HS-5 (cell line): ENCODE data around the gene MAFG.

Experiments
- DNase-seq: peaks from one replicate; pipeline ENCODE4 v3.0.0-alpha.2; 2012; ENCODE audit warnings: low read depth

Gene MAFG

DNA sequence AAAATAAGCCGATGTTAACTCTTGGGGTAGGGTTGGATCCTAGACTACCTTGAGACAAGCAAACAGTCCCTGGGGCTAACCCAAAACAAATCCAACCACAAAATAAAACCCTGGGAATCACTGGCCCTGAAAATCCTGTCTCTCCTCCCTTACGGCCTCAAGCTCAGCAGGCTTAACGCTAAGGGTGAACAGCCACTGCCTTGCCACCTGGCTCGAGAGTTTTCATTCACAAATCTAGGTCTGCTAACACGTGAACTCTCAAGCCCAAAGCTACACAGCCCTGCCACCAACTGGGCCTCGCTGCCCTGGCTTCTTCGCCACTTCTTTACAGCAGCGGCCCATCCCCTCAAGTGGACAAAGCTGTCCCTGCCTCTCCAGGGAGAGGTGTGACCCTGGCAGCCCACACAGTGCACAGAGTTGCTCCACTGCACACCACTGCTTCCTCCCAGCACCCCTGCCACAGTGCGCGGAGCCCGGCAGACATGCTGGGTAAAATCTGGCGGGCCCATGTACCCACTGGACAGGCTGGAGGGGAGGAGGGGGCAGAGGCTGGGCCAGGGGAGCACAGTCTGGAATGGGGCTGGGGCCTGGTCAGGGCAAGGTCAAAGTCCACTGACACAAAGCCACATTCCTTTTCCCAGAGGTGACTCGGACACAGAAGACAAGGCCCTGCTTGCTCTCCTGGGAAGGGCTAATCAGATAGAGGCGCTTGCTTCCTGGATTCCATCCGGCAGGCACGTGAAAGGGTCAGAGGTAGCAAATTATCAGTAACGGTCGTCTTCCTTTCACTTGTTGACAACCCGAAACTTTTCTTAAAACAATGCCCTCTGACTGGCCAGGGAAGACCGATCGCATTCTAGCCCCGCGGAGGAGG, 17.3 kb downstream of the MAFG start:
- DNase-seq: no peak

DNA sequence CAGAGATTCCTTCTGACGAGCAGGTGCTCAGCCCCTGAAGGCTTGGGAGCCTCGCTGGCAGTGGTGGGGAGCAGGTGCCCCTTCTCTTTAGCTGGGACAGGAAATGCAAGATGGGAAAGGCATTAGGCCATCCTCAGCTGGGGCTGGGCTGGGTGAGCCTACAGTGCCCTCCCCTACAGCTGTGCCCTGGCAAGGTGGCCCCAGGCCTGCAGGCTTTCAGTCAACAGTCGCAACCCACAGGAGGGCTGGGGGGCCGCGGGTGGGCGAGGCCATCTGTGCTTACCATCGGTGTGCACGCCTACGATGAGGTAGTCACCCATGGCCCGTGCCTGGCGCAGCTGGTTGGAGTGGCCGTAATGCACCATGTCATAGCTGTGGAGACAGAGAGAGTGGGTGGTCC, 18.3 kb downstream of the MAFG start:
- DNase-seq: no peak

DNA sequence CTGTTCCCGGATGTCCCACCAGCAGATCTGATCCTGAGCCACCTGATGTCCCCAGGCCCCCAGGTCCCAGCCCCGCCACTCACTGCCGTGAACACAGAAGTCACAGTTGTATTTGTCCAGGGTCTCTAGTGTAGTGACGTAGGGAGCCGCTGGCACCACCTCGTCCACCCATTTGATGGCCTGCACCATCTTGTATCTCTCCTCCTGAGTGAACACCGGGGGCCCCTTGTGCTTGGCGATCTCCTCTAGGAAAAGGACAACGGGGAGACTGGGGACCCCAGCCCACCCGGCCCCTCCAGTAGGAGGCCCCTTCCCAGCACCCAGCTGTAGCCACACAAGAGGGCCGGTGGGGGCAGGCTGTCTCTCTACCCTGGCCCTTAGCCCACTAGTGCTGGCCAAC, 18.7 kb downstream of the MAFG start:
- DNase-seq: no peak

DNA sequence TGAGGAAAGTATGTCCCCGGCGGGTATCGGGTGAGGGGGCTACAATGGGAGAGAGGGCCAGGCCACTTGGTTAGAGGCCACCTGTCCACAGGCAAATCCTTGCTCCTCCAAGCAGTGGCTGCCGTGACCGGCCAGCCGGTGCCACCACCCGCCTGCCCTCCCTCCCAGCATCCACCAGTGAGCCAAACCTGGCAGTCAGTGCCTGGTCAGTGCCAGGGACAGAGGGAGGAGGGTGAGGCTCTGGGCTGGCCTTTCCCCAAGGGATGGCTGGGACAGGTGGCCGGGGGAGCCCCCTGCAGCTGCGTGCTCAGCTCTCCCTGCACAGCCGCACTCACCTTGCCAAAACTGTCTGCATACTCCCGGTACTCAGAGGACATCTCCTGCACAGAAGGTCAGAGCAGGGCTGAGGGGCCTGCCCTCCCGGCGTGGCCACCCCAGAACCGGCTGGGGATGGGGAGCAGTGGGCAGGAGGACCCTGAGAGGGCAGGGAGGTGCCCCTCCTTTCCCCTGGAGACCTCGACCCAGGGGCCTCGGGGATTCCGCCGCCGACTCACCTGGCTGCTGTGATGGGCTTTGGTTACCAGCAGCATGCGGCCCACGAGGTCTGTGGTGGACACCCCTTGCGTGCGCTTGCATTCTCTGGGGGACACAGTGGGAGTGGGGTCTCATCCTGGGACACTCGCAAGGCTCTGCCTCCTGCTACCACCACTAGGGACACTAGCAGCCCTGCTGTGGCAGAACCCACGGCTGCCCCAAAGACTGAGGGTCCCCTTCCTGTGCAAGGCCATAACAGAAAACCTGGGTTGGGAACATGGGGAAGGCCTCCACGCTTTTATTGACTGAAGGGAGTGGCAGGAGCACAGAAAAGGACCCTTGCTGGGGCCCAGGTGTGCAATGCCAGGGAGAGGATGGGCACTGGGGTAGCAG, 20.1 kb downstream of the MAFG start:
- DNase-seq: no peak

DNA sequence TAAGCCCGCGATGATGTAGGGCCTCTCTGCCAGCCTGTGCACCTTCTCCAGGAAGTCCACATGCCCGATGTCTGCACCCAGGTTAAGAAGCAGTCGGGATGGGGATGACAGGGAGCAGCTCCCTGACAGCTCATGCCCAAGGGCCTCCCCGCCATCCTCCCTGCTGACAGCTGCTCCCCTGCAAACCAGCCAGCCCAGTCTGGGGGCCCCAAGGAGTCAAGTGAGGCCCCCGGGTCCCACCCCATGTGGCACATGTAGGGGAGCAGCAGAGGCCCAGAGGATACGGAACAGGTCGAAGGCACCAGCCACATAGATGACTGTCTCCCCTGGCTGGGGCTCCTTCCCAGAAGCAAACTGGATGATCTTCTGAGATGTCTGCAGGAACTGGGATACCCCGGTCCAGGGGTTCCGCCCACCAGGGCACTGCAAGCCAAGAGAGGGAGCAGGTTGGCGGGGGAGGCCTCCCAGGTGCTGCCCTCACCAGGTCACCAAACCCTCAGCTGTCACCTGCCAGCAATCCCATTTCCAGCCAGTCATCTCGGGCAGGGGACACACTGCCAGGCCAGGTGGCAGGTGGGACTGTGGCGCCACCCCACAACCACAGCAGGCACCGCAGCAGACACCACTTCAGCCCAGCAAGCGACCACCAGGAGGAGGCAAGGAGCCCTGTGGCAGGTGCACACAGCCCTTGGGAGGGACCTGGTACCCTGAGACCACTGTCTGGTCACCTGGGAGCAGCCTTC, 20.9 kb downstream of the MAFG start:
- DNase-seq: no peak

DNA sequence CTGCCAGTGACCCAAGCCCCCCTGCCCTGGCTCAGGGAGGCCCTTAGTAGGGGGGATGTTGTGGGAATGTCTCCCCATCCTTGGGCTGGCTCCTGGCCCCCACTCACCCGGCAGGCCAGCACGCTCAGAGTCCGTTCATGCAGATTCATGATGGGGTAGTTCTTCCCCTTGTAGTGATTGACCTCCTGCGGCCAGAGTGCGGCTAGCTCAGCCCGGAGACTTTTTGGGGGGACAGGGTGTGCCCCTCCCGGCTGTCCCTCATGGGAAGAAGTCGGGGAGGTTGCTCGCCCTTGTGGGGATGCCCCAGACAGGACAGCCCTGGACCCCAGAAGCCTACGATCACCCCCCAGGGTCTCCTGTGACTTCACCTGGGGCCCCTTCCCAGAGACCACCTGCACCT, 21.5 kb downstream of the MAFG start:
- DNase-seq: no peak

DNA sequence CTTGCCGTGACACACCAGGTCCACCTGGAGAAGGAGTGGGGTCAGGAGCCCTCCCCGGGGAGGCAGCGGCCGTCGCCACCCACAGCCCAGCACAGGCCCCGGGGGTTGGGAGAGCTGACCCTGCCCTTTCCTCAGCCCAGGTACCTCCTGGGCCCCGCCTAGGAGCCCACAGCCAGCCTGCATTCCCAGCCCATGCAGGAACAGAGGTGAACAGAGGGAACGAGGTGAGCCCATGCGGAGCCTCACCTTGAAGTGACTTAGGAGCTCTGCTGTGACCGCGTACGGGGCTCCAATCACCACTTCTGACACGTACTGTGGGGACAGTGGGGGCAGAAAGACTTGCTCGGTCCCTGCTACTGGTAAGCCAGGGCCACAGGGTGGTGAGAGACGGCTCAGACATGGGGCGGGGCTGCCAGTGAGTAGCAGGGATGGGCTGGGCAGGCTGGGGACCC, 22.1 kb downstream of the MAFG start:
- DNase-seq: no peak

DNA sequence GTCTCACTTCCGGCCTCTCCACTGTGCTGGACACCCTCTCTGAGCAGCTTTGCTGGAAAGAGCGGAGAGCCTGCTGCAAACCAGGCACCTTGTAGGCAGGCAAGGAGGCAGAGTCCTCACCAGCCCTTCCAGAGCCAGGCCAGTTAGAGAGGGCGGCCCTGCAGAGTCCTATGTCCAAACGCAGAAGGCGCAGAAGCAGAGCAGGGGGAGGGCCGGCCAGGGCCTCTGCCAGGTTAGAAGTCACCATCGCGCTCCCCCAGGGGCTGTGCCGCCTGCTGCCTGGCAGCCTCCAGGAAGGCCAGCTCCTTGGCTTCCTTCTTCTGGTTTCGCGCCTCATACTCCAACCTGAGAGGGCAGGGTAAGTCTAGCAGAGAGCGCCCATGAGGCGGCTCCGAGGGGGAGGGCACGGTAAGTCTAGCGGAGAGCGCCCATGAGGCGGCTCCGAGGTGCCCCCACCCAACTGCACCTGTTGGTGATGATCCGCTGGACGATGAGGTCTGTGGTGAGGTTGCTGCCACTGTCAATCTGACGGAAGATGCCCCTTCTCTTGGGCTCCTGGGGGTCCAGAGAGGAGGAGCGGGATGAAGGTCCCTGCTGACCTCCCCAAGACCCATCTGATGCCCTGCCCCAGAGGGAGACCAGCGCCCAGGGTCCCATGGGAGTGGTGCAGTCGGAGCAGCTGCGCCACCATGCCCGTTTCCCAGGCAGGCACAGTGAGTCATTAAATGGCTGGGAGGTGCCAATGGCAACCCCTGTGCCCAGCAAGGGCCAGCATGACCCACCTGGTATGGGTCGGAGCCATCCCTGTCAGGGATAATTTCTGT, 22.7 kb downstream of the MAFG start:
- DNase-seq: no peak

DNA sequence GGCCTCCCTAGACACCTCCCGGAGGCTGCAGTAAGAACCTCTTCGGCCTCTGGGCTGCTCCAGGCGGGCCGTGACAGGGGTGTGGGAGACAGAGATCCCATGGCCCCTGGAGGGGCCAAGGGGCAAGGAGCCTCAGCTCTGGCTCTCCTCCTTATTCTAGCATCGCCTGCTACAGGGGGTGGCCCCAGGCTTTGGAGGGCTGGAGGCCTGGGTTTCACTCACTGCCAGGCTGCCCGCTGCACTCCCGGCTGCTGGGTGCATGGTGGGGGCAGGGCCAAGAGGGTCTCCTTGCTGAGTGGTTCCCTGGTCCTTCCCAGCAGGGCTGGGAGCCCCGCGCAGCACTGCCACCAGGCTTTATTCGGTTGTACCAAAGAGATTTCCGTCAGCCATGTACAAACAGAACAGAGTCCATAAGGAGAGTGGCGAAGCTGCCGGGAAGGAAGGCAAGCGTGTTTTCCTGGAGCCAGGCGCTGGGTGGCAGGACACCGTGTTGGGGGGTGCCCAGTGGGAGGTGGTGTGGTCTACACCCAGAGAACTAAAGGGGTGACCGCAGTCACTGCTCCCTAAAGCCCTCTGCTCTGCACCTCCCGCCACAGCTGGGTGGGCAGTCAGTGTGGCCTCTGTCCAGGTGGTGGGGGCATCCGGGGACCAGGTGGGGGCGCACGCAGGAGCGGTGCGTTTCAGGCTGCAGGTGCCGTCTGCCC, 23.5 kb downstream of the MAFG start:
- no peak for DNase-seq

DNA sequence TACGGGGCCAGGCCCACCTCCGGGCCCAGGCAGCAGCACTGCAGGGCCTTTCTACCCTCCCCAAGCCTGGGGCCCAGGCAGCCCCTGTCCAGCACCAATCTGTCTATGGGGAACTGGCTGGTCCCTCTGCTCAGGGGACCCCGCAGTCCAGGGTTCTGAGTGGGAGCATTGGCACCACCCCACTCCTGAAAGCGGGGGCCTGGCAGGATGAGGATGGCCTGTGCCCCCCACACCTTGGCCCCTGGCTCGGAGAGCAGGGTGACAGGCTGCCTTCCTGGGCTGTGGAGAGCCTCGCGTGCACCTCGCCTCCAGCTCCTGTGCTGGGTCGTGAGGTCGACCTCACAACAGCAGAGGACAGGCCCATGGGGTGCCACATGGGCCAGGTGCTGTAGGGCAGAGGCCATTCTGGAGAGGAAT, 24.1 kb downstream of the MAFG start:
- no peak for DNase-seq

DNA sequence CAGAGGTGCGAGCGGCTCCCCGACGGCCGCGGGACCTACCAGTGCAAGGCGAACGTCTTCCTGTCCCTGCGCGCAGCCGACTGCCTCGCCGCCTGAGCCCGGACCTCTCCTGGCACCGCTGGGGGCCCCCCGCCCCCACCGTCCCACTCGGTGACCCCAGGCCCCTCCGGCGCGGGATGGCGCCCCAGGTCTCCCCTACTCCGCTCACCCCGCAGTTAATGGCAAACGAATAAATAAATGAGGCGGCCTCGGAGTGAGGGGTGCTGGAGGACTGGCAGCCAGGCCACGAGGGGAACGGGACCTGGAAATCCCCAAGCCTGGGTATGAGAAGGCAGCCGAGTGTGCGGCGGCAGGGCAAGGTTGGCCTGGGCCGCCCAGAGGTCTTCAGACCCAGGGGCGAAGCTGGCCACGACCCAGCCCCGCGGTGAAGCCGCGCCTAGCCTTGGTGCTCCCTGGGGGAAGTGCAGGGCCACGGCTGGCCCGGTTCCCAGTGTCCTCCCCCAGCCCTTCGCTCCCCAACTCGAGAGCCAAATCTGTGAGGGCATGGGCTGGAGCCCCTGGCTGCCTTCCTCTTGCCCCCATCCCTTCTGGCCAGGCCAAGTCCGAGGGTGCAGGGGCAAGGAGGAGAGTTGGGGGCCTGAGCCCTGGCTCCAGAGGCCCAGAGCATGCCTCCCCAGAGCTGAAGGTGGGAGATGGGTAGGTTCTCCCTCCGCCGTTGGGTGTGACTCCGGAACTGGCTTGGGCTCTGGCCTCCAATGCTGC, 24.7 kb downstream of the MAFG start:
- DNase-seq: no peak

DNA sequence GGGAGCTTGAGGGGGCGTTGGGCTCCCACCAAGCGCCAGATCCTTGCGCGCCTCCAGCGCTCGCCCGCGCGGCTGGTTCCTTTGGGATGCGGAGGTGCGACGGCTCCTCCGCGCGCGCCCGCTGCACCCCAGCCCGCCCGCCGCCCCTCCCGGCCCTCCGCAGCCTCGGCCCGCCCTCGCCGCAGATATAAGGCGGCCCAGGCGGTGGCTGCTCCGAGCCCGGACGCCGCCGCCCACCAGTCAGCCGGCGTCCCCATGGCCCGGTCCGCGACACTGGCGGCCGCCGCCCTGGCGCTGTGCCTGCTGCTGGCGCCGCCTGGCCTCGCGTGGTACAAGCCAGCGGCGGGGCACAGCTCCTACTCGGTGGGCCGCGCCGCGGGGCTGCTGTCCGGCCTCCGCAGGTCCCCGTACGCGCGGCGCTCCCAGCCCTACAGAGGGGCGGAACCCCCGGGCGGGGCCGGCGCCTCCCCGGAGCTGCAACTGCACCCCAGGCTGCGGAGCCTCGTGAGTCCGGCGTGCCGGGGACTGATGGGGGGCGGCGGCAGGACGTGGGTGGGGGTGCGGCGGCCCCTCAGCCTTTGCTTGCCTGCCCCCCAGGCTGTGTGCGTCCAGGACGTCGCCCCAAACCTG, 25.4 kb downstream of the MAFG start, which contains the start of gene NPB:
TSS of gene NPB (plus strand) at position 216 of the 630 bp plus-strand sequence. CDS start at position 256, 40 bp downstream.
- no peak for DNase-seq

DNA sequence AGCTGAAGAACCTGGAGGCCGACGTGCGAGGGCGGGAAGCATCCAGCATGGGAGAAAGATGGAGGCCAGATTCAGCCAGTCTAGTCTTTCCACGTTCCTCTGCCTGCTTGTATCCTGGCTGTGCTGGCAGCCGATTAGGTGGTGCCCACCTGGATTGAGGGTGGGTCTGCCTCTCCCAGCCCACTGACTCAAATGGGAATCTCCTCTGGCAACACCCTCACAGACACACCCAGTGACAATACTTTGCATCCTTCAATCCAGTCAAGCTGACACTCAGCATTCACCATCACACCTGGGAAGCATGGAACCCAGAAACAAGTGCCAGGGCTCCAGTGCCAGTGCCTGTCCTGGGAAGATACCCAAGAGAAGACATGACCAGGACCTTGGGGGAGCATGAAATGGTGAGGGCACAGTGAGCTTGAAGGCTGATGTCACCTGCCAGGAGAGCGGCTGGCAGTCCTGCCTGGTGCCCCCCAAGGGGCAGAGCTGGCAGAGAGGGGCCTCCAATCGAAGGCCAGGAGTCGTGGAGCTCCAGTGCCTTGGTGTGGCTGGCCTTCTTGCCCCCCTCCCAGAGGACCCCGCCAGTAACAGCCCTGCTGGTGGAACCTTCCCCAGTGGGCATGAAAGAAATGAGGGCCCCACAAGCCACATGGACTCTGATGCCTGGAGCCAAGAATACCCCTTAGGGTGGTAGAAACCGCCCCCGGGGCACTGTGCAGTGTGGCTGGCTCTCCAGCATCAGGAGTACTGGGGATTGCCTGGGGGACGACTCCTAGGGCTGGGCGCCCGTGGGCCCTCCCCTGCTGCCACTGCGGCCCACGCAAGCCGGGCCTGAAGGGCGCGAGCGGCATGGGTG, 26.1 kb downstream of the MAFG start:
- no peak for DNase-seq

DNA sequence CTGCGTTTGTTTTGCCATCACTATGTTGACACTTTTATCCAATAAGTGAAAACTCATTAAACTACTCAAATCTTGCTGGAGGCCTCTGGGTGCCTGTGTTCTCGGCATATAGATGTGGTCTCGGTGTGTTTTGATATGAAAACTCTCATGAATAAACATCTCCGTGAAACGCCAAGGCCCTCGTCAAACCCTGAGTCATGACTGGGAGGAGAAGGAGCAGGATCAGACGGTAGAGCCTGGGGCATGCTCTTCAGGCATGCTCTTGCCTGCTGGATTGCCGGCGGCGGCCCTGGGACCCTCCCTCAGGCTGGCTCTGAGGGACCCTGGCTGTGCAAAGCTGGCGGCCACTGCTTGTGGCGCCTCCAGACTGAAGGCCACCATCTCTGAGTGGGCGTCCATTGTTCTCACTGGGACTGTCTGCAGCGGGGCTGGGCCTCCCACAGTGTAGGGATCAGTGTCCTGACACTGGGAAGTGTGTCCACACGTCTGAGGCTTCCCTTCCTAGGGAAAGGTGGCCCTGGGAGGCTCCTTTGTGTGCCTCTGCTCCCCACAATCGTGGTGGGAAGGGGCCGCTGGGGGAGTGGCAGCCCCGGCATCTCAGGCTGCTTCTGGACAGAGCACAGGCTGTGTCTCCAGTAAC, 27.2 kb downstream of the MAFG start:
- no peak for DNase-seq

DNA sequence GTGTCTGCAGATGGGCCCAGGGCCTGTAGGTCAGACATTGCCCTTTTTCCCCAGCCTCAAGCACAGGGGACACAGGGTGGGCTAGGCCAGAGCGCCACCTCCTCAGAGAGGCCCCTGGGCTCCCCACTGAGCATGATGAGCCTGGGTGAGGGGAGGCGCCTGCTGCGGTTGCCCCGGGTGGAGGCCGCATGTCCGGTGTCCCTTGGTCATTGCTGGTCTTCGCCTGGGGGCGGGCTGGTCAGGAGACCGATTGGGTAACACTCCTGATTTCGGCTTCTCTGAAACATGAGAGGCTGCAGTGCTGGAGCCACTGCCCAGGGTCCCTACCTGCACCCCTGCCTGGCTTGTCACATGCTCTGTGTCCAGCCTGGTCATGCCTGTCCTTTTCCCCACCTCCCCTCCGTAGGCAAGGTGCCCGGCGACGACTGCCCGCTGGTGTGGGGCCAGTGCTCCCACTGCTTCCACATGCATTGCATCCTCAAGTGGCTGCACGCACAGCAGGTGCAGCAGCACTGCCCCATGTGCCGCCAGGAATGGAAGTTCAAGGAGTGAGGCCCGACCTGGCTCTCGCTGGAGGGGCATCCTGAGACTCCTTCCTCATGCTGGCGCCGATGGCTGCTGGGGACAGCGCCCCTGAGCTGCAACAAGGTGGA, 27.9 kb downstream of the MAFG start:
- DNase-seq: no peak

DNA sequence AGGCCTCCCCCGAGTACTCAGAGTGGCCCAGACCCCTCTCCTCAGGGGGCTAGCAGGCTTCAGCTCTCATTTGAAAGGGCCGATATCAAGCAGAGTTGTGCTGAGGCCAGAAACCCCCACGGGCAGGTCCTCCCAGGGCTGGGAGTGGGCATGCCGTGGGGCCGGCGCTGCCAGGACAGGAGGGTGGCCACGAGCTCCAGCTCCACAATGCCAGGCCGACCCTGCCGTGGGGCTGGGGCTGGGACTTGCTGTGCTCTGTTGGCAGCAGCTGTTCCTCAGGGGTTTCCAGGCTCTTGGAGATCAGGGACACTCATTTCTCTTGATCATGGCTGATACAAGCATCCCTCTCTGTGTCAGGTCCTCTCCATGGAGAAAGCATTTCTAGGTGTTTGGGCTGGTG, 28.6 kb downstream of the MAFG start:
- DNase-seq: no peak
